GM23248 (cell line): ENCODE results near the gene MYO5C.

Experiments used
- EZH2 ChIP-seq: fragments of 200-600 bp; sonication (generic); IDR thresholded peaks from 2 replicates; pipeline ENCODE4 v1.6.1; 2018; ENCODE audit warnings: antibody characterized with exemption, mild to moderate bottlenecking; ENCODE audit not compliant: insufficient read depth, poor library complexity, severe bottlenecking
- EZH2phosphoT487 ChIP-seq: fragments of 200-600 bp; sonication (generic); IDR thresholded peaks from 2 replicates; pipeline ENCODE4 v1.6.1; 2018; ENCODE audit warnings: antibody characterized with exemption, moderate library complexity, mild to moderate bottlenecking, low read depth; ENCODE audit not compliant: insufficient read depth

DNA sequence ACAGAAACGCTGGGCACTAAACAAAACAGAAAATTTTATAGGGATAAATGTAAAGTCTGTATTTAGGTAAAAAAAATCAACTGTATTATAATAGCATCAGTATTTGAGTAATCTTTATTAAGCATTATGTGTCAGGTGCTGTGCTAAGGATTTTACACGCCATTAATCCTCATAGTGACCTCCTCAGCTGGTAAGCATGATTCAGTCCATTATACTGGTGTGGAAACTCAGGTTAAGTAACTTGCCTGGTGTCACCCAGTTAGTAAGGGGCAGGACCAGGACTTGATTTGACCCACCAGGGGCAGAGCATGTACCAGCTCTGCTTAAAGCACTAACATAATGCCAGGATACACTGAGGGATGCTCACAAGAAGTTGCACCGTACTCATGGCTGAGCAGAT lies 4.8 kb downstream of the MYO5C start:
- TF ChIP-seq EZH2phosphoT487 (no peak), EZH2 (no peak)
